B cell (primary cell): ENCODE measurements around the gene ARHGAP6. TPM values are rescaled to one million over a fixed set of nuclear protein-coding genes. Genes with fewer than 3 reads are reported as not detected.
A peak's percentile ranks its signal among the peaks of the same experiment; 100 is the strongest.

Experiments used
- ATAC-seq: fragments of 200-7000 bp; cut with Tn5 transposase; one replicate; pipeline ENCODE4 v1.10.0; 2021; ENCODE audit warnings: low read depth, mild to moderate bottlenecking, moderate number of reproducible peaks, moderate library complexity
- CTCF ChIA-PET: fragments of 350-600 bp; sonication (Branson Sonifier 250); formaldehyde crosslinking; loops from one replicate; lab custom pipeline; 2021; ENCODE audit warnings: antibody characterized with exemption, inconsistent platforms; lab: Charles Lee
- POLR2A ChIA-PET: fragments of 350-600 bp; sonication (Branson Sonifier 250); formaldehyde crosslinking; loops from one replicate; lab custom pipeline; 2021; ENCODE audit warnings: antibody characterized with exemption; lab: Charles Lee
- DNase-seq: peaks from one replicate; pipeline ENCODE4 v3.0.0; 2013
- H2AFZ ChIP-seq: 2 replicates; pipeline ENCODE4 v1.6.1; 2012; ENCODE audit warnings: mild to moderate bottlenecking, low read depth, low read length; ENCODE audit not compliant: insufficient read depth, poor library complexity, severe bottlenecking
- H3K27ac ChIP-seq, 2 donors: 1 replicate in 1 of 2; 2 replicates in 1 of 2; pipeline ENCODE4 v1.5.1; 2012 to 2013; ENCODE audit warnings: low read length in 2 of 2, mild to moderate bottlenecking in 2 of 2, moderate library complexity in 1 of 2
- H3K27me3 ChIP-seq, 4 experiments: fragments of 200-600 bp in 1 of 4; sonication (generic) in 1 of 4; replicated peaks in 1 of 4; 1 replicate in 2 of 4; 2 replicates in 2 of 4; pipeline versions ENCODE4 v1.6.1 to v1.7.0; 2013 to 2016; ENCODE audit warnings: low read length in 3 of 4, mild to moderate bottlenecking in 2 of 4, mixed read lengths in 1 of 4, moderate library complexity in 1 of 4; ENCODE audit not compliant: insufficient read depth in 4 of 4, control insufficient read depth in 3 of 4; ENCODE audit errors: control extremely low read depth in 1 of 4
- H3K36me3 ChIP-seq, 2 experiments: replicated peaks in 1 of 2; 1 replicate in 1 of 2; 2 replicates in 1 of 2; pipeline versions ENCODE4 v1.6.1 to v1.7.1; 2013; ENCODE audit warnings: low read length in 1 of 2; ENCODE audit not compliant: insufficient read depth in 2 of 2, control insufficient read depth in 1 of 2; ENCODE audit errors: control extremely low read depth in 1 of 2, extremely low read depth in 1 of 2
- H3K4me1 ChIP-seq, 2 donors: fragments of 200-600 bp in 1 of 2; sonication (generic) in 1 of 2; 1 replicate in 1 of 2; 2 replicates in 1 of 2; pipeline versions ENCODE4 v1.5.1 to v1.6.1; 2013 to 2017; ENCODE audit warnings: low read length in 2 of 2; ENCODE audit not compliant: control insufficient read depth in 2 of 2, insufficient read depth in 2 of 2
- H3K4me2 ChIP-seq: replicated peaks from 2 replicates; pipeline ENCODE3; 2012; ENCODE audit warnings: mild to moderate bottlenecking, low read depth, low read length; ENCODE audit not compliant: poor library complexity, severe bottlenecking
- H3K4me3 ChIP-seq, 5 experiments: fragments of 200-600 bp in 1 of 5; sonication (generic) in 1 of 5; 1 replicate in 3 of 5; 2 replicates in 2 of 5; pipeline versions ENCODE4 v1.5.1 to v1.7.0; 2011 to 2016; ENCODE audit warnings: low read length in 4 of 5, mild to moderate bottlenecking in 4 of 5, low read depth in 2 of 5, control low read depth in 1 of 5, moderate library complexity in 1 of 5; ENCODE audit not compliant: insufficient read depth in 1 of 5; ENCODE audit errors: control extremely low read depth in 1 of 5, extremely low read depth in 1 of 5
- H3K79me2 ChIP-seq: fragments of 200-600 bp; sonication (generic); one replicate; pipeline ENCODE4 v1.6.0; 2016; ENCODE audit warnings: low read length; ENCODE audit not compliant: control insufficient read depth, insufficient read depth
- H3K9ac ChIP-seq: fragments of 200-600 bp; sonication (generic); 2 replicates; pipeline ENCODE4 v1.6.1; 2017; ENCODE audit warnings: mild to moderate bottlenecking, low read length, moderate library complexity
- H3K9me3 ChIP-seq, 3 donors: one replicate each; pipeline versions ENCODE4 v1.6.1 to v1.7.1; 2013; ENCODE audit warnings: low read length in 2 of 3; ENCODE audit not compliant: control insufficient read depth in 2 of 3, insufficient read depth in 1 of 3; ENCODE audit errors: control extremely low read depth in 1 of 3
- H4K20me1 ChIP-seq: 2 replicates; pipeline ENCODE4 v1.6.0; 2012; ENCODE audit warnings: mild to moderate bottlenecking, low read length; ENCODE audit not compliant: insufficient read depth, control insufficient read depth, poor library complexity, severe bottlenecking
- H3K27ac Mint-ChIP-seq: one replicate; pipeline ENCODE4 v1.8.0; 2021; ENCODE audit warnings: mixed read lengths
- H3K27me3 Mint-ChIP-seq: one replicate; pipeline ENCODE4 v1.8.0; 2021; ENCODE audit warnings: mixed read lengths
- H3K4me1 Mint-ChIP-seq: one replicate; pipeline ENCODE4 v1.8.0; 2021; ENCODE audit warnings: mixed read lengths
- H3K4me3 Mint-ChIP-seq: one replicate; pipeline ENCODE4 v1.8.0; 2021; ENCODE audit warnings: mixed read lengths
- H3K9me3 Mint-ChIP-seq: one replicate; pipeline ENCODE4 v1.8.0; 2022; ENCODE audit warnings: mixed read lengths; ENCODE audit not compliant: insufficient read depth
- CTCF ChIP-seq: fragments of 200-600 bp; IDR thresholded peaks from one replicate; pipeline ENCODE4 v1.8.0; 2022; ENCODE audit warnings: antibody characterized with exemption, mild to moderate bottlenecking
- EZH2 ChIP-seq: IDR thresholded peaks from 2 replicates; pipeline ENCODE4 v1.6.1; 2012; ENCODE audit warnings: borderline replicate concordance, low read depth, mild to moderate bottlenecking, moderate library complexity, low read length; ENCODE audit not compliant: insufficient read depth, poor library complexity, severe bottlenecking
- WGBS: methylation state at CpG from one replicate; pipeline ENCODE4 v1.1.5; 2013; ENCODE audit warnings: missing lambda C conversion rate; ENCODE audit not compliant: insufficient coverage; 5-methylcytosine and 5-hydroxymethylcytosine counted together
- intact Hi-C: fragments of 100-400 bp; cut with micrococcal nuclease; formaldehyde crosslinking; loops from one replicate; pipeline ENCODE4 v1.10.0; 2022
- polyA plus RNA-seq: library from polyadenylated mRNA; depleted of rRNA; stranded (reverse); fragments of >200 nt; gene quantifications from 2 replicates; pipeline ENCODE4 v1.2.3, GENCODE V29; 2012
- total RNA-seq, 2 donors: library from RNA; stranded (reverse); fragments of 120-200 nt in 1 of 2; gene quantifications; 1 replicate in 1 of 2; 2 replicates in 1 of 2; pipeline versions ENCODE4 v1.2.3 to v1.2.4, GENCODE V29; 2013 to 2022

Gene ARHGAP6
- total and polyA plus RNA-seq, 2 donors (not counting 1 experiment from before 2014, with no cell fraction given) = 1.6 to 2.6 TPM

- ATAC-seq (peak; percentile 52), DNase-seq (peak; percentile 60)
- H3K4me2 ChIP-seq = peak overlapping the region; percentile 49
- H3K9ac ChIP-seq = no peak overlapping the region
- H3K36me3 ChIP-seq = no peaks in the 10 kb centered on the region
- peaks cover 25 to 27% of the 10 kb centered on the region in 2 donors for H3K4me1 ChIP-seq
- intact Hi-C loops = loop anchor here (1.0 kb wide), 1 partner anchor 12 kb away; no protein-coding TSS in a partner anchor
- H3K79me2 ChIP-seq = no peaks in the 10 kb centered on the region
- TF ChIP-seq EZH2 (no peak), CTCF (no peak)
- Mint-ChIP-seq H3K4me3 (peak overlapping the region; percentile 26), H3K4me1 (peaks cover 36% of the 10 kb centered on the region), H3K27ac (peak overlapping the region; percentile 90), H3K9me3 (no peaks in the 10 kb centered on the region), H3K27me3 (no peaks in the 10 kb centered on the region)
- no CpG with 5 or more reads among the region's 11 CpGs for WGBS
- no peaks in the 10 kb centered on the region for H4K20me1 ChIP-seq
- ChIA-PET POLR2A (no interaction called here), CTCF (interaction anchor here (1.0 kb wide), 1 partner anchor 30 kb away, joined by 4 read pairs; no protein-coding TSS in a partner anchor)
- peak overlapping the region; percentile 41 for H2AFZ ChIP-seq
- H3K4me3 ChIP-seq = no peak overlapping the region
- H3K9me3 ChIP-seq = peaks cover 0 to 6% (median 0%) of the 10 kb centered on the region in 3 donors
- H3K27ac ChIP-seq = peak overlapping the region; percentile 82 to 93
- H3K27me3 ChIP-seq = no peaks in the 10 kb centered on the region
Observed at GRCh38 chrX:11351375-11352295, 314.1 kb downstream of the ARHGAP6 start.
